ENCODE data around the gene MYO9B. TPM values are rescaled to one million over a fixed set of nuclear protein-coding genes. Genes with fewer than 3 reads are reported as not detected.

MYO9B gene
- total RNA-seq, 1 donor from 2014 or later, result 32.4 TPM

GRCh38 chr19:17054746-17055145 lies 20.8 kb upstream of the MYO9B start:
- DNase-seq (no peak), ATAC-seq (ENCODE audit: poor library complexity) (no peak)
- intact Hi-C loops (cut with DNase I), result no loop called here

GRCh38 chr19:17055636-17056035 lies 19.9 kb upstream of the MYO9B start:
- ATAC-seq (ENCODE audit: poor library complexity), result no peak

DNA sequence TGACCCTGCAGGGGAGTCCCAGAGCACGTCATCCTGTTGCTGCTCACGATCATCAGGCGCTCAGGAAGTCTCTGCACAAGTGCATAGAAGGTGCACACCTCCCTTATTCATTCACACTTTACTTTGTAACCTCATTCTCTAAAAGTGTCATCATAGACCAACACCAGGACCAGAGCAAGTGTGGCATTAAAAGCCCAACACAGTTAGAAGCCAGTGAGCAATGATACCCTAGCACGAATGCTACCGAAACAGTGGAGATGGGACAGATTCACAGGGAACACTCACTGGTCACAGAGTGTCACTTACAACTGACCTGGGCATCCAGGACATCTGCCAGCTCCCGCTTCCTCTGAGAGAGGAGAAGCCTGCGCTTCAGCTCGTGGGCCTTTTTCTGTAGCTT lies 17.3 kb upstream of the MYO9B start:
- ATAC-seq (ENCODE audit: poor library complexity) (no peak), DNase-seq (no peak)
- intact Hi-C loops (cut with DNase I), result no loop called here

More at GRCh38 chr19:17055636-17056035, 19.9 kb upstream of the MYO9B start:
- intact Hi-C loops (cut with DNase I), result no loop called here
- no peak for DNase-seq

DNA sequence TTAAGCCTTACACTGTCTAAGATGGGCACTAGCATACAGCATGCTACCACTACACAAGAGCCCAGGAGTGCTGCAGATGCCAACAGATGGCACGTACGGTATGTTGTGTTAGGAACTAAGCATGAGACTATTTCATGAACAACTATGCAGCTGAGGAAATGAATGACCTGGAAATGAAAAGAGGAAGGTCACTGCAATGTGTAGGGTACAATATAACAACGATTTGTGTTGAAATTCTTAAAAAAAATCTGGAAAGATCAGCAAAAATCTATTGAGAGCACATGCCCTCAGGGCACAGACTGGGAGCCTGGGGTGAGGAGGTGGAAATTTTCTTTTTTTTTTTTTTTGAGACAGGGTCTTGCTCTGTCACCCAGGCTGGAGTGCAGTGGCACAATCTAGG lies 14.8 kb upstream of the MYO9B start:
- DNase-seq, result no peak
- intact Hi-C loops (cut with DNase I), result no loop called here
- peak; percentile 34 for ATAC-seq (ENCODE audit: poor library complexity)

GRCh38 chr19:17061205-17061604 lies 14.4 kb upstream of the MYO9B start:
- intact Hi-C loops (cut with DNase I), result no loop called here
- no peak for ATAC-seq (ENCODE audit: poor library complexity)
- DNase-seq, result no peak

DNA sequence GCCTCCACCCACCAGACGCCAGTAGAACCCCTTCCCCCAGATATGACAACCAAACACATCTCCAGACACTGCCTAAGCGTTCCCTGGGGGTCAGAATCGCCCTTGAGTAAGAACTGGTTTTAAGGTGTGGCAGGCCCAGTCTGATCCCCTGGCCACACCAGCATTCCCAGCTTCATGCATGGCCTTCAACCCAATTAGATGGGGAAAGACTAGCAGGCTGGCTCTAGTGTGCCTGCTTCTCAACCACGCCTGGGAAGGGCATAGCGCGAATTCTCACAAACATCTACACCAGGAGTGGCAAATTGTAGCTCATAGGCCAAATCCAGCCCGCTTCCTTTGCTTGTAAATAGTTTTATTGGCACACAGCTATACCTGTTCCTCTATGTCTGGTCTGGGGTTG lies 13.9 kb upstream of the MYO9B start:
- no peak for DNase-seq

GRCh38 chr19:17063428-17063827 lies 12.1 kb upstream of the MYO9B start:
- intact Hi-C loops (cut with DNase I), result no loop called here
- DNase-seq, result no peak
- no peak for ATAC-seq (ENCODE audit: poor library complexity)

More for the DNA sequence above, 13.9 kb upstream of the MYO9B start:
- intact Hi-C loops (cut with DNase I), result no loop called here
- no peak for ATAC-seq (ENCODE audit: poor library complexity)

GRCh38 chr19:17069193-17069592 lies 6.4 kb upstream of the MYO9B start:
- intact Hi-C loops (cut with DNase I), result loop anchor here (5.0 kb wide), 1 partner anchor 213 kb away; the partner anchor contains the start of gene ANKLE1
- no peak for ATAC-seq (ENCODE audit: poor library complexity)
- no peak for DNase-seq

DNA sequence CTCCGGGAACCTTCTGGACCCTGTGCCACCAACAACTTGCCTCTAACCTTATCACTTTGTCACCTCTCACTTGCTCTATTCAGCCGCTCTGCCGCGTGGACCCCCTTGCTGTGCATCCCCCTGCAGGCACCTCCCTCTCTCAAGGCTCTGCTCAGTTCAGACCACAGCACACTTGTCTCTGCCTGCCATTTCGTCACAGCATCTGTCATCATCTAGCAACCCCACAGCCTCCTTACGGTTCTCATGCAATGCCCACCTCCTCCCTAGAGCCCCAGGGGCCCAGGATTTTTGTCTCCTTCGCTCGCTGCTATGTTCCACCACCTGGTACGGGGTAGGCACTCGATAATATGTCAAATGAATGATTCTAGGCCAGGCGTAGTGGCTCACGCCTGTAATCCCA lies 5.2 kb upstream of the MYO9B start:
- intact Hi-C loops (cut with DNase I), result no loop called here
- DNase-seq (no peak), ATAC-seq (ENCODE audit: poor library complexity) (no peak)

GRCh38 chr19:17070912-17071311 lies 4.7 kb upstream of the MYO9B start:
- intact Hi-C loops (cut with DNase I), result no loop called here
- no peak for DNase-seq
- no peak for ATAC-seq (ENCODE audit: poor library complexity)

- no peak for ATAC-seq (ENCODE audit: poor library complexity)
- intact Hi-C loops (cut with DNase I), result no loop called here
- DNase-seq, result no peak
Observed at GRCh38 chr19:17073869-17074633, 1.5 kb upstream of the MYO9B start.

GRCh38 chr19:17074634-17075034 lies 943 bp upstream of the MYO9B start:
- ATAC-seq (ENCODE audit: poor library complexity) (no peak), DNase-seq (no peak)
- intact Hi-C loops (cut with DNase I), result loop anchor here (5.0 kb wide), 1 partner anchor 63 kb away; no protein-coding TSS in a partner anchor

- DNase-seq (peak; percentile 61), ATAC-seq (ENCODE audit: poor library complexity) (no peak)
- intact Hi-C loops (cut with DNase I), result loop anchor here (5.0 kb wide), 1 partner anchor 61 kb away; no protein-coding TSS in a partner anchor
Observed at GRCh38 chr19:17075864-17076542, 426 bp downstream of the MYO9B start.

GRCh38 chr19:17076543-17076991 lies 990 bp downstream of the MYO9B start:
- DNase-seq (no peak), ATAC-seq (ENCODE audit: poor library complexity) (no peak)
- intact Hi-C loops (cut with DNase I), result loop anchor here (5.0 kb wide), 1 partner anchor 61 kb away; no protein-coding TSS in a partner anchor

- intact Hi-C loops (cut with DNase I), result loop anchor here (5.0 kb wide), 1 partner anchor 60 kb away; no protein-coding TSS in a partner anchor
- no peak for ATAC-seq (ENCODE audit: poor library complexity)
Observed at GRCh38 chr19:17077447-17078028, 2.0 kb downstream of the MYO9B start.

DNA sequence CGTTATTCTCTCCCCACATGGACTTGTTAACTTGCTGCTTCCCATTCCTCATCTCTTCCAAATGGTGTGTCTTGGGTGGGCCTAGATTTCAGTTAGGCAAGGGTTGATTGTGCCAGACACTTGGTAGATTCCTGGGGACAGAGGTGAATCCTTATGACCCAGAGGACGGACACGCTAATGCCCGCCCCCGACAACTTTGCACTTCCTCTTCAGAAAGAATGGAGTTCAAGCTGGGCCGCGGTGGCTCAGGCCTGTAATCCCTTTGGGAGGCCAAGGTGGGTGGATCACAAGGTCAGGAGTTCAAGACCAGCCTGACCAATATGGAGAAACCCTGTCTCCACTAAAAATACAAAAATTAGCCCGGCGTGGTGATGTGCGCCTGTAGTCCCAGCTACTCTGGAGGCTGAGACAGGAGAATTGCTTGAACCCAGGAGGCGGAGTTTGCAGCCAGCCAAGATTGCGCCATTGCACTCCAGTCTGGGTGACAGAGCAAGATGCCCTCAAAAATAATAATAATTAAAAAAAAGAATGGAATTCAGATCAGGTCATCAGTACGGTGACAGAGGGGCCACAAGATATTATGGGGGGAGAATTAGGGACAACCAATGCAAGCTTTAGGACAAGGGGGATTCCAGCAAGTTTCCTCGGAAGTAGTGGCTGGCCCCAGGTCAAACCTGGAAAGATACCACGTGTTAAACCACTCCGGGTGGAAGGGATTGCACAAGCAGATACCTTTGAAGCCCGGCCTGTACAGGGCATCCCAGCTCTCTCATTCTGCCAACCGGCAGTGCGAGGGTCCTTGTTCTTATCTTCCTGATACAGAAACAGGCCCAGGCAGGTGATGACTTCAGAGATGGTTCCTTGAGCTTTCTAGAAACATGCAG lies 2.7 kb downstream of the MYO9B start:
- DNase-seq (no peak), ATAC-seq (ENCODE audit: poor library complexity) (no peak)
- intact Hi-C loops (cut with DNase I), result loop anchor here (5.0 kb wide), 1 partner anchor 59 kb away; no protein-coding TSS in a partner anchor

More at GRCh38 chr19:17077447-17078028, 2.0 kb downstream of the MYO9B start:
- no peak for DNase-seq

GRCh38 chr19:17078920-17079709 lies 3.5 kb downstream of the MYO9B start:
- DNase-seq (no peak), ATAC-seq (ENCODE audit: poor library complexity) (no peak)
- intact Hi-C loops (cut with DNase I), result loop anchor here (5.0 kb wide), 1 partner anchor 58 kb away; no protein-coding TSS in a partner anchor

Data from Right ventricle myocardium superior (tissue), 1 donor.